ENCODE data around the gene IGFL3. TPM values are rescaled to one million over a fixed set of nuclear protein-coding genes. Genes with fewer than 3 reads are reported as not detected.

Gene IGFL3
- polyA plus RNA-seq, 1 of the 3 experiments (the other 2 are of a cell fraction), result not detected

DNA sequence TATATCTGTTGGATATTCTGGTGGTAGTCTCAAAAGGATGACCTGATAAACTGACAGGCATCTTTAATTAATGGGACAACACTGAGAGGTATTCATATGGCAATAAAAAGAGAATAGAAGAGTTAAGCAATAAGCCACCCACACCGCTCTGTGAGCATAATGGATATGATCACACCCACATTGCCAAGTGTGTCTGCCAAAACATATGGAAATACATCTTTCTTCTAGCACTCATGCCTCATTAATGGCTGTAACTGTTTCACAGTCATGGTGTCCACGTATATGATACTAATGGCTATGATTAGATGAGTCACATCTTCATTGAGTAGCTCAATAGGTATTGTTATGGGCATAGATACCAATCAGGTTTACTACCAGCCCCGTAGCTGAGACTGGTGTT lies 13.1 kb downstream of the IGFL3 start:
- no peak for DNase-seq
- Histone ChIP-seq H3K9me2 (no peaks in the 10 kb centered on the region), H3F3A (replicated peaks; ENCODE audit: insufficient read depth) (no peaks in the 10 kb centered on the region), H2AFZ (ENCODE audit: low read depth) (no peak overlapping the region), H3K9me3 (no peaks in the 10 kb centered on the region), H3K79me2 (ENCODE audit: insufficient read depth) (no peaks in the 10 kb centered on the region), H3K36me3 (replicated peaks in 1 of 2; ENCODE audit: control insufficient read depth in 1 of 2, insufficient read depth in 2 of 2, low read length in 1 of 2) (no peaks in the 10 kb centered on the region), H3K27me3 (ENCODE audit: insufficient read depth) (no peaks in the 10 kb centered on the region; the same call in 1 of the 2 replicates), H3K4me3 (ENCODE audit: low read depth in 2 of 2, low read length in 1 of 2) (no peak overlapping the region), H3K9ac (no peak overlapping the region), H3K4me1 (ENCODE audit: control insufficient read depth in 1 of 2, insufficient read depth in 2 of 2, low read depth in 1 of 2, low read length in 1 of 2) (0 out of 4 replicates have a peak, but pooled peaks cover 0 to 5% of the 10 kb centered on the region in 2 experiments), H4K20me1 (ENCODE audit: insufficient read depth) (no peaks in the 10 kb centered on the region), H3K27ac (ENCODE audit: low read depth in 2 of 2, low read length in 1 of 2) (no peak overlapping the region), H3K4me2 (no peak overlapping the region)
- ChIA-PET CTCF (interaction anchor here (0.9 kb wide), 1 partner anchor 15 kb away, joined by 3 read pairs; no protein-coding TSS in a partner anchor), POLR2A (no interaction called here)
- TF ChIP-seq POLR2AphosphoS5 (IDR thresholded peaks at IDR 0.05; ENCODE audit: low read depth, low read length) (no peak), MXI1 (IDR thresholded peaks at IDR 0.05; ENCODE audit: low read depth, low read length) (no peak), SMC3 (IDR thresholded peaks at IDR 0.05; ENCODE audit: low read depth, low read length) (no peak)
- WGBS (ENCODE audit: low lambda C conversion rate), result 19% methylated on average over 3 of the region's 3 CpGs

DNA sequence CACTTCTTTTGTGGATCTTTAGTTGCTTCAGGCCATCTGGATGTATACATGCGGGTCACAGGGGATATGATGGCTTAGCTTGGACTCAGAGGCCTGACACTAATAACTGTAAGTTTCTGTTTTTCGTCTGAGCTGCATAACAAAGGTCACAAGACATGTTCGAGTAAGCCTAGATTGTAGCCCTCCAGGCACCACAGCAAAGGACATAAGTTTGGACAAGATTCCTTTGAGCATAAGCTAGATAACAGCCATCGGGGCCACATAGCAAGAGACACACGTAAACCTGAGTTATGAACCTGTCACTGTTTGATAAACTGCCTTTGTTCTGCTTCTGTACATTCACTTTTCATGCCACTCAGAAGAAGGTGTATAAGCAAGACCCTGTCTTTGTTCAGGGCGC lies 14.6 kb downstream of the IGFL3 start:
- 10% methylated on average over 6 of the region's 6 CpGs for WGBS (ENCODE audit: low lambda C conversion rate)
- Histone ChIP-seq H4K20me1 (ENCODE audit: insufficient read depth) (no peaks in the 10 kb centered on the region), H3F3A (replicated peaks; ENCODE audit: insufficient read depth) (no peaks in the 10 kb centered on the region), H3K27me3 (ENCODE audit: insufficient read depth) (no peaks in the 10 kb centered on the region; the same call in 1 of the 2 replicates), H3K36me3 (replicated peaks in 1 of 2; ENCODE audit: control insufficient read depth in 1 of 2, insufficient read depth in 2 of 2, low read length in 1 of 2) (no peaks in the 10 kb centered on the region), H3K27ac (ENCODE audit: low read depth in 2 of 2, low read length in 1 of 2) (no peak overlapping the region), H2AFZ (ENCODE audit: low read depth) (no peak overlapping the region), H3K9me2 (no peaks in the 10 kb centered on the region), H3K9ac (no peak overlapping the region), H3K4me2 (no peak overlapping the region), H3K4me3 (ENCODE audit: low read depth in 2 of 2, low read length in 1 of 2) (no peak overlapping the region), H3K4me1 (ENCODE audit: control insufficient read depth in 1 of 2, insufficient read depth in 2 of 2, low read depth in 1 of 2, low read length in 1 of 2) (no peaks in the 10 kb centered on the region), H3K79me2 (ENCODE audit: insufficient read depth) (no peaks in the 10 kb centered on the region), H3K9me3 (no peaks in the 10 kb centered on the region)
- POLR2A ChIA-PET, result no interaction called here
- TF ChIP-seq TEAD4 (IDR thresholded peaks at IDR 0.05; ENCODE audit: borderline replicate concordance, insufficient read depth) (no peak), TCF12 (IDR thresholded peaks at IDR 0.05) (no peak), MEF2A (IDR thresholded peaks at IDR 0.05; ENCODE audit: borderline replicate concordance, low read depth) (no peak), YY1 (IDR thresholded peaks at IDR 0.05; ENCODE audit: low read depth) (no peak), POLR2AphosphoS5 (IDR thresholded peaks at IDR 0.05; ENCODE audit: low read depth, low read length) (no peak), NFIC (IDR thresholded peaks at IDR 0.05; ENCODE audit: borderline replicate concordance) (no peak), RCOR1 (IDR thresholded peaks at IDR 0.05; ENCODE audit: low read length) (no peak), NRF1 (IDR thresholded peaks at IDR 0.05; ENCODE audit: low read depth, low read length) (no peak), RXRA (IDR thresholded peaks at IDR 0.05; ENCODE audit: borderline replicate concordance, low read depth) (no peak), RFX5 (IDR thresholded peaks at IDR 0.05; ENCODE audit: low read length) (no peak), GABPA (IDR thresholded peaks at IDR 0.05; ENCODE audit: low read depth) (no peak), JUND (IDR thresholded peaks at IDR 0.05) (no peak)
- TF ChIP-seq, protein P1, sequence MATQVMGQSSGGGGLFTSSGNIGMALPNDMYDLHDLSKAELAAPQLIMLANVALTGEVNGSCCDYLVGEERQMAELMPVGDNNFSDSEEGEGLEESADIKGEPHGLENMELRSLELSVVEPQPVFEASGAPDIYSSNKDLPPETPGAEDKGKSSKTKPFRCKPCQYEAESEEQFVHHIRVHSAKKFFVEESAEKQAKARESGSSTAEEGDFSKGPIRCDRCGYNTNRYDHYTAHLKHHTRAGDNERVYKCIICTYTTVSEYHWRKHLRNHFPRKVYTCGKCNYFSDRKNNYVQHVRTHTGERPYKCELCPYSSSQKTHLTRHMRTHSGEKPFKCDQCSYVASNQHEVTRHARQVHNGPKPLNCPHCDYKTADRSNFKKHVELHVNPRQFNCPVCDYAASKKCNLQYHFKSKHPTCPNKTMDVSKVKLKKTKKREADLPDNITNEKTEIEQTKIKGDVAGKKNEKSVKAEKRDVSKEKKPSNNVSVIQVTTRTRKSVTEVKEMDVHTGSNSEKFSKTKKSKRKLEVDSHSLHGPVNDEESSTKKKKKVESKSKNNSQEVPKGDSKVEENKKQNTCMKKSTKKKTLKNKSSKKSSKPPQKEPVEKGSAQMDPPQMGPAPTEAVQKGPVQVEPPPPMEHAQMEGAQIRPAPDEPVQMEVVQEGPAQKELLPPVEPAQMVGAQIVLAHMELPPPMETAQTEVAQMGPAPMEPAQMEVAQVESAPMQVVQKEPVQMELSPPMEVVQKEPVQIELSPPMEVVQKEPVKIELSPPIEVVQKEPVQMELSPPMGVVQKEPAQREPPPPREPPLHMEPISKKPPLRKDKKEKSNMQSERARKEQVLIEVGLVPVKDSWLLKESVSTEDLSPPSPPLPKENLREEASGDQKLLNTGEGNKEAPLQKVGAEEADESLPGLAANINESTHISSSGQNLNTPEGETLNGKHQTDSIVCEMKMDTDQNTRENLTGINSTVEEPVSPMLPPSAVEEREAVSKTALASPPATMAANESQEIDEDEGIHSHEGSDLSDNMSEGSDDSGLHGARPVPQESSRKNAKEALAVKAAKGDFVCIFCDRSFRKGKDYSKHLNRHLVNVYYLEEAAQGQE (IDR thresholded peaks at IDR 0.05; ENCODE audit: low read depth, low read length), result no peak
- DNase-seq, result no peak
- CTCF ChIA-PET, result interaction anchor here (1.3 kb wide), 1 partner anchor 9 kb away, joined by 4 read pairs; no protein-coding TSS in a partner anchor

Data from SK-N-SH (cell line).